ENCODE results near the gene CYSTM1. TPM values are rescaled to one million over a fixed set of nuclear protein-coding genes. Genes with fewer than 3 reads are reported as not detected.

The CYSTM1 gene
- total RNA-seq, 4 donors from 2014 or later: 88.9 to 115 (median 106) TPM

GRCh38 chr5:140260089-140260656, 85.2 kb downstream of the CYSTM1 start:
- TF ChIP-seq CTCF (IDR thresholded peaks at IDR 0.05; ENCODE audit: low read depth): no peak

GRCh38 chr5:140261403-140262171, 86.6 kb downstream of the CYSTM1 start:
- TF ChIP-seq CTCF (IDR thresholded peaks at IDR 0.05; ENCODE audit: low read depth): no peak

GRCh38 chr5:140262221-140262620, 87.2 kb downstream of the CYSTM1 start:
- no peak for TF ChIP-seq CTCF (IDR thresholded peaks at IDR 0.05; ENCODE audit: low read depth)

- no peak for TF ChIP-seq CTCF (IDR thresholded peaks at IDR 0.05; ENCODE audit: low read depth)
Observed at GRCh38 chr5:140262839-140263238, 87.9 kb downstream of the CYSTM1 start.

- no peak for TF ChIP-seq CTCF (IDR thresholded peaks at IDR 0.05; ENCODE audit: low read depth)
Observed at GRCh38 chr5:140265845-140266244, 90.9 kb downstream of the CYSTM1 start.

GRCh38 chr5:140266471-140267200, 91.6 kb downstream of the CYSTM1 start:
- TF ChIP-seq CTCF (IDR thresholded peaks at IDR 0.05; ENCODE audit: low read depth): no peak

GRCh38 chr5:140267201-140267540, 92.2 kb downstream of the CYSTM1 start:
- TF ChIP-seq CTCF (IDR thresholded peaks at IDR 0.05; ENCODE audit: low read depth): no peak
